Measurements from ENCODE around the gene ATP9B. TPM values are rescaled to one million over a fixed set of nuclear protein-coding genes. Genes with fewer than 3 reads are reported as not detected.
A peak's percentile ranks its signal among the peaks of the same experiment; 100 is the strongest.

The ATP9B gene
- total RNA-seq, 1 donor from 2014 or later, result 12.6 TPM

- no peaks in the 10 kb centered on the region for H3K9me3 ChIP-seq (replicated peaks)
- TF ChIP-seq, protein P1, sequence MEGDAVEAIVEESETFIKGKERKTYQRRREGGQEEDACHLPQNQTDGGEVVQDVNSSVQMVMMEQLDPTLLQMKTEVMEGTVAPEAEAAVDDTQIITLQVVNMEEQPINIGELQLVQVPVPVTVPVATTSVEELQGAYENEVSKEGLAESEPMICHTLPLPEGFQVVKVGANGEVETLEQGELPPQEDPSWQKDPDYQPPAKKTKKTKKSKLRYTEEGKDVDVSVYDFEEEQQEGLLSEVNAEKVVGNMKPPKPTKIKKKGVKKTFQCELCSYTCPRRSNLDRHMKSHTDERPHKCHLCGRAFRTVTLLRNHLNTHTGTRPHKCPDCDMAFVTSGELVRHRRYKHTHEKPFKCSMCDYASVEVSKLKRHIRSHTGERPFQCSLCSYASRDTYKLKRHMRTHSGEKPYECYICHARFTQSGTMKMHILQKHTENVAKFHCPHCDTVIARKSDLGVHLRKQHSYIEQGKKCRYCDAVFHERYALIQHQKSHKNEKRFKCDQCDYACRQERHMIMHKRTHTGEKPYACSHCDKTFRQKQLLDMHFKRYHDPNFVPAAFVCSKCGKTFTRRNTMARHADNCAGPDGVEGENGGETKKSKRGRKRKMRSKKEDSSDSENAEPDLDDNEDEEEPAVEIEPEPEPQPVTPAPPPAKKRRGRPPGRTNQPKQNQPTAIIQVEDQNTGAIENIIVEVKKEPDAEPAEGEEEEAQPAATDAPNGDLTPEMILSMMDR (IDR thresholded peaks at IDR 0.05; ENCODE audit: borderline replicate concordance), result no peak
- no peak for DNase-seq
- no peaks in the 10 kb centered on the region for H3K27me3 ChIP-seq (ENCODE audit: low read depth)
- intact Hi-C loops (cut with micrococcal nuclease), result no loop called here
- H3K27ac ChIP-seq (replicated peaks), result no peak overlapping the region
- no peak overlapping the region for H3K4me3 ChIP-seq
- H3K36me3 ChIP-seq, result peaks cover 24% of the 10 kb centered on the region
- H3K4me1 ChIP-seq, result no peaks in the 10 kb centered on the region
These were observed 59.9 kb downstream of the ATP9B start for GRCh38 chr18:79129120-79129519.

GRCh38 chr18:79133724-79134123 is 64.5 kb downstream of the ATP9B start:
- H3K4me1 ChIP-seq, result no peaks in the 10 kb centered on the region
- no peaks in the 10 kb centered on the region for H3K9me3 ChIP-seq (replicated peaks)
- TF ChIP-seq, protein P1 (IDR thresholded peaks at IDR 0.05; ENCODE audit: borderline replicate concordance), result no peak
- no peak overlapping the region for H3K4me3 ChIP-seq
- peak; percentile 22 for DNase-seq
- intact Hi-C loops (cut with micrococcal nuclease), result loop anchor here (10.0 kb wide), 1 partner anchor 49 kb away; no protein-coding TSS in a partner anchor
- H3K27me3 ChIP-seq (ENCODE audit: low read depth), result no peaks in the 10 kb centered on the region
- peaks cover 17% of the 10 kb centered on the region for H3K36me3 ChIP-seq
- no peak overlapping the region for H3K27ac ChIP-seq (replicated peaks)

DNA sequence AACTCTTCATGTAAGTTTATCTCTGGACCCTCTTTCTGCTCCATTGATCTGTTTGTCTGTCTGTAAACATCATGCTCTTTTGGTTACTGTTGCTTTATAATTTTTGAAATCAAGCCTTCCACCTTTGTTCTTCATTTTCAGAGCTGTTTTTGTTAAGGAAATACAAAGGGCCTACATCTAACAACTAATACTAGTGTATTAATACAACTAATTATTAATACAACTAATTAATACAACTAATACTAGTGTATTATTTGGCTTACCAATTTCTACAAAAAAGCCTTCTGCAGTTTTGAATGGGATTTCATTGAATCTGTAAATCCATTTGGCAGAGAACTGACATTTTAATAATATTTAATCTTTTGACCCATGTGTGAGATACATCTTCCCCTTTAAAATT is 66.7 kb downstream of the ATP9B start:
- Histone ChIP-seq H3K9me3 (replicated peaks) (no peaks in the 10 kb centered on the region), H3K4me3 (no peak overlapping the region), H3K36me3 (peaks cover 17% of the 10 kb centered on the region), H3K27me3 (ENCODE audit: low read depth) (no peaks in the 10 kb centered on the region), H3K27ac (replicated peaks) (no peak overlapping the region), H3K4me1 (no peaks in the 10 kb centered on the region)
- intact Hi-C loops (cut with micrococcal nuclease), result loop anchor here (10.0 kb wide), 1 partner anchor 51 kb away; no protein-coding TSS in a partner anchor
- DNase-seq, result no peak
- TF ChIP-seq, protein P1 (IDR thresholded peaks at IDR 0.05; ENCODE audit: borderline replicate concordance), result no peak

DNA sequence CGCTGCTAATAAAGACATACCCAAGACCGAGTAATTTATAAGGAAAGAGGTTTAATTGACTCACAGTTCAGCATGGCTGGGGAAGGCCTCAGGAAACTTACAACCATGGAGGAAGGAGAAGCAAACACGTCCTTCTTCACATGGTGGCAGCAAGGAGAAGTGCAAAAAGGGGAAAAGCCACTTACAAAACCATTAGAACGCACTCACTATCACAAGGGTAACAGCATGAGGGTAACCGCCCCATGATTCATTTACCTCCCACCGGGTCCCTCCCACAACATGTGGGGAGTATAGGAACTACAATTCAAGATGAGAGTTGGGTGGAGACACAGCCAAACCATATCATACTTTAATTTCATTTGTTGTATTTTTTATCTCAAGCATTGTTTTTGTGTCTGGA is 67.5 kb downstream of the ATP9B start:
- H3K4me1 ChIP-seq, result no peaks in the 10 kb centered on the region
- peaks cover 17% of the 10 kb centered on the region for H3K36me3 ChIP-seq
- no peak overlapping the region for H3K27ac ChIP-seq (replicated peaks)
- no peak for DNase-seq
- H3K9me3 ChIP-seq (replicated peaks), result no peaks in the 10 kb centered on the region
- intact Hi-C loops (cut with micrococcal nuclease), result loop anchor here (10.0 kb wide), 1 partner anchor 52 kb away; no protein-coding TSS in a partner anchor
- H3K4me3 ChIP-seq, result no peak overlapping the region
- no peaks in the 10 kb centered on the region for H3K27me3 ChIP-seq (ENCODE audit: low read depth)
- TF ChIP-seq, protein P1 (IDR thresholded peaks at IDR 0.05; ENCODE audit: borderline replicate concordance), result no peak

- H3K9me3 ChIP-seq (replicated peaks), result no peaks in the 10 kb centered on the region
- no peaks in the 10 kb centered on the region for H3K4me1 ChIP-seq
- no peaks in the 10 kb centered on the region for H3K27me3 ChIP-seq (ENCODE audit: low read depth)
- intact Hi-C loops (cut with micrococcal nuclease), result loop anchor here (10.0 kb wide), 1 partner anchor 54 kb away; no protein-coding TSS in a partner anchor
- TF ChIP-seq, protein P1 (IDR thresholded peaks at IDR 0.05; ENCODE audit: borderline replicate concordance), result no peak
- no peak overlapping the region for H3K4me3 ChIP-seq
- no peak for DNase-seq
- peaks cover 12% of the 10 kb centered on the region for H3K36me3 ChIP-seq
- H3K27ac ChIP-seq (replicated peaks), result no peak overlapping the region
These were observed 70.0 kb downstream of the ATP9B start for GRCh38 chr18:79139206-79139605.

All from left ventricle myocardium inferior (tissue), 1 donor.